Measurements from ENCODE around the gene POPDC2.

POPDC2 gene

DNA sequence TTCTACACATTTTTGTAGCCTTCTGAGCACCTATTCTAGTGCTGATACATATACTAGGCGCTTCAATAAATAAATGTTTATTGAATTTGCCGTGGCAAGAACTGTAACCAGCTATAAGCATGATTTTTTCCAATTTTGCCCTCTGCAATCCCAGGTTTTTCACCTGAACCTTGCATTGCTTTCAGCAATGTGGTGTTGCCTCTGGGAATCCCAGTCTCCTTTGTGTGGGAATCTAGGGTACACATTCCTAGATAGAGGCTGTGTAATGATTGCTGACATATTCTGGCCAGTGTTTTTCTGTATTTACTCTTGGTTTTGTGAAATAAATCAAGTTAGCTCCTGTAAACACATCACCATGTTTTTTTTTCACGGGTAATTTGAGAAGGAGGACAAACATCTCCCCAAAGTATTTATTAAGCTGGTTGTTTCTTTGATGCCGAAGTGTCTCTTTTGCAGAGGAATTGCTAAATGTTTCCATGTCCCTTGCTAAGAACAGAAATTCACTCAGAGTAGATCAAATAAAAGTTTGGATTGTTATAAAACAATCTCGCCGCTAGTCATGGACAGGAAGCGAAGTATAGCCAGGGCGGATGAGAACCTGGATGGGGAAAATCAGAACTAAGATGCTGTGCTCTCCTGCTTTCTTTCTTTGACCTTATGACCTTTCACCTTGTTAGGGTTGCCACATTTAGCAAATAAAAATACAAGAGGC lies 43.6 kb upstream of the POPDC2 start:
- peak; percentile 4; the same call in 1 of the 3 replicates for ATAC-seq
- TF ChIP-seq SNAI2 (CRISPR knock-in tag; IDR thresholded peaks at IDR 0.05), result no peak
- TF ChIP-seq, protein P1, sequence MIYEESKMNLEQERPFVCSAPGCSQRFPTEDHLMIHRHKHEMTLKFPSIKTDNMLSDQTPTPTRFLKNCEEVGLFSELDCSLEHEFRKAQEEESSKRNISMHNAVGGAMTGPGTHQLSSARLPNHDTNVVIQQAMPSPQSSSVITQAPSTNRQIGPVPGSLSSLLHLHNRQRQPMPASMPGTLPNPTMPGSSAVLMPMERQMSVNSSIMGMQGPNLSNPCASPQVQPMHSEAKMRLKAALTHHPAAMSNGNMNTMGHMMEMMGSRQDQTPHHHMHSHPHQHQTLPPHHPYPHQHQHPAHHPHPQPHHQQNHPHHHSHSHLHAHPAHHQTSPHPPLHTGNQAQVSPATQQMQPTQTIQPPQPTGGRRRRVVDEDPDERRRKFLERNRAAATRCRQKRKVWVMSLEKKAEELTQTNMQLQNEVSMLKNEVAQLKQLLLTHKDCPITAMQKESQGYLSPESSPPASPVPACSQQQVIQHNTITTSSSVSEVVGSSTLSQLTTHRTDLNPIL (CRISPR knock-in tag; IDR thresholded peaks at IDR 0.05; ENCODE audit: low read depth), result no peak

DNA sequence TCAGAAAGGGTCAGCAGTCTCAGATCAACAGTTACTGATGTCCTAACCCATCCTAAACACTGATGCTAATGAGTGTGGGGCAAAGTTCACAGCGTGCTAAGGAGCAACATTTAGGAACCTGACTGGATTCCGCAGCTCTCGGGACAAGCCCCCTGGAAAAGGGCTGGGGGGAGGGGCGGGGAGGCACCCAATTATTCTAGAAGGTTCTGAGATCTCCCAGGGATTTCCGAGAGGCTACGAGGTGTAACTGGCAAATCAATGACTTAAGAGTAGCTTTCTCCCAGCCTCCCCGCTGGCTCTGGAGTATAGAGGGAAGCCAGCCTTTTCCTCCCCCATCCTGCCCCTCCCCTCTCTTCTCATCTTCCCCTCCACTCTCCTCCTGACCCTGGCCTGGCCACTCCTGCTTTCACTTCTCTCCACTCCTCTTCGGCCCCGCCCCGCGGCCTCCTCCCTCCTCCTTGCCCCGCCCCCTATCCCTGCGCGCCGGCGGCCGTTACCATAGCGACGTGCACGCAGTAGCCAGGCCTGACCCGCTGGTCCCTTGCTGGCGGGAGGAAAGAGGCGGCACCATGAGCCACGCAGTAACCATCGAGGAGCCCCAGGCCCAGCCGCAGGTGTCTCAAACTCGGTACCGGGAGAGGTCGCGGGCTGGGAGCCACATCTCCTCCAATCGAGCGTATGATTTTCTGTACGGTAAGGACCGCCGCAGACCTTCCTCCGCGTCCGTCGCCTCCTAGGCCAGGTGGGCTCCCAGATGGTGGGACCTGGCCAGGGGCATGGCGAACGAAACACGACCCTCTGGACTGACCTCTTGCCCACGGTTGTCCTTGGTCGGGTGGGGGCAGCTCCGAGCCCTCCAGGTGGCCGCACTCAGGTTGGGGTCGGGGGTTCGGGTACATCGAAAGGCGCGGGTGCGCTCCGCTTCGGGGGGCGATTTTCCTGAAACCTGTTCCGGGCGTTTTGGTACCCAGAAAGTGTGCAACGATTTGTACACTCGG lies 42.4 kb upstream of the POPDC2 start, which contains the start of gene CFAP91:
Gene CFAP91, plus strand, starts transcription at position 493 of the 998 bp plus-strand sequence. Its CDS starts 77 bp downstream, at position 570.
- peak; percentile 99 for ATAC-seq
- TF ChIP-seq, protein P1 (CRISPR knock-in tag; IDR thresholded peaks at IDR 0.05; ENCODE audit: low read depth), result no peak
- no peak for TF ChIP-seq ZC3H10 (CRISPR knock-in tag; IDR thresholded peaks at IDR 0.05)
- TF ChIP-seq GLIS3 (CRISPR knock-in tag; IDR thresholded peaks at IDR 0.05), result no peak
- TF ChIP-seq ZNF70 (CRISPR knock-in tag; IDR thresholded peaks at IDR 0.05), result no peak
- TF ChIP-seq CSDC2 (CRISPR knock-in tag; IDR thresholded peaks at IDR 0.05), result no peak; the same call in 1 of the 2 replicates
- TF ChIP-seq, protein P2, sequence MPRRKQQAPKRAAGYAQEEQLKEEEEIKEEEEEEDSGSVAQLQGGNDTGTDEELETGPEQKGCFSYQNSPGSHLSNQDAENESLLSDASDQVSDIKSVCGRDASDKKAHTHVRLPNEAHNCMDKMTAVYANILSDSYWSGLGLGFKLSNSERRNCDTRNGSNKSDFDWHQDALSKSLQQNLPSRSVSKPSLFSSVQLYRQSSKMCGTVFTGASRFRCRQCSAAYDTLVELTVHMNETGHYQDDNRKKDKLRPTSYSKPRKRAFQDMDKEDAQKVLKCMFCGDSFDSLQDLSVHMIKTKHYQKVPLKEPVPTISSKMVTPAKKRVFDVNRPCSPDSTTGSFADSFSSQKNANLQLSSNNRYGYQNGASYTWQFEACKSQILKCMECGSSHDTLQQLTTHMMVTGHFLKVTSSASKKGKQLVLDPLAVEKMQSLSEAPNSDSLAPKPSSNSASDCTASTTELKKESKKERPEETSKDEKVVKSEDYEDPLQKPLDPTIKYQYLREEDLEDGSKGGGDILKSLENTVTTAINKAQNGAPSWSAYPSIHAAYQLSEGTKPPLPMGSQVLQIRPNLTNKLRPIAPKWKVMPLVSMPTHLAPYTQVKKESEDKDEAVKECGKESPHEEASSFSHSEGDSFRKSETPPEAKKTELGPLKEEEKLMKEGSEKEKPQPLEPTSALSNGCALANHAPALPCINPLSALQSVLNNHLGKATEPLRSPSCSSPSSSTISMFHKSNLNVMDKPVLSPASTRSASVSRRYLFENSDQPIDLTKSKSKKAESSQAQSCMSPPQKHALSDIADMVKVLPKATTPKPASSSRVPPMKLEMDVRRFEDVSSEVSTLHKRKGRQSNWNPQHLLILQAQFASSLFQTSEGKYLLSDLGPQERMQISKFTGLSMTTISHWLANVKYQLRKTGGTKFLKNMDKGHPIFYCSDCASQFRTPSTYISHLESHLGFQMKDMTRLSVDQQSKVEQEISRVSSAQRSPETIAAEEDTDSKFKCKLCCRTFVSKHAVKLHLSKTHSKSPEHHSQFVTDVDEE (CRISPR knock-in tag; IDR thresholded peaks at IDR 0.05), result no peak
- TF ChIP-seq SNAI2 (CRISPR knock-in tag; IDR thresholded peaks at IDR 0.05), result no peak
- no peak for TF ChIP-seq TOX (CRISPR knock-in tag; IDR thresholded peaks at IDR 0.05; ENCODE audit: borderline replicate concordance)
- no peak for TF ChIP-seq ZNF565 (CRISPR knock-in tag; conservative IDR thresholded peaks at IDR 0.05; ENCODE audit: low read depth)
- TF ChIP-seq ESRRG (CRISPR knock-in tag; IDR thresholded peaks at IDR 0.05), result no peak

DNA sequence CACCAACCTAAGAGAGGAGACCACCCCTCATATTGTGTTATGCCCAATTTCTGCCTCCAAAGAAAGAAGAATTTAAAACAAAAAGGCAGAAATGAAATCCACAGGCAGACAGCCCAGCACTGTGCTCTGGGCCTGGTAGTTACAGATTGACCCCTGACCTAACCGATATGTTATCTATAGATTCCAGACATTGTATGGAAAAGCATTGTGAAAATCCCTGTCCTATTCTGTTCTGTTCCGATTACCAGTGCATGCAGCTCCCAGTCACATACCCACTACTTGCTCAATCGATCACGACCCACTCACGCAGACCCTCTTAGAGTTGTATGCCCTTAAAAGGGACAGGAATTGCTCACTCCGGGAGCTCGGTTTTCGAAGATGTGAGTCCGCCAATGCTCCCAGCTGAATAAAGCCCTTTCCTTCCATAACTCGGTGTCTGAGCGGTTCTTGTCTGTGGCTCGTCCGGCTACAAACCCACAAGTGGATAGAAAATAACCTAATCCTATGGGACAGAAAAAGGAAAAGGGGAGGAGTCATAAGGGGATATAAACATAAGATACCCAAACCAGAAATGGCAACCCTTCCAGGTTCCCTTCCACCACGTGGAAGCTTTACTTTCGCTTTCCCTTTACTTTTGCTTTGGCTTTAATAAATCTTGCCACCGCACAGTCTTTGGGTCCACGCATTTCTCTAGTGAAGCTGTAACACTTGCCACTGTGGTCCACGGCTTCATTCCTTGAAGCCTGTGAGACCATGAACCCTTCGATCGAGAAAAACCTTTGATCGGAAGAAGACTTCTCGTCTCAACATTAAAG lies 40.7 kb upstream of the POPDC2 start:
- no peak for ATAC-seq

More for the DNA sequence above, 40.7 kb upstream of the POPDC2 start:
- TF ChIP-seq PPARA (CRISPR knock-in tag; IDR thresholded peaks at IDR 0.05; ENCODE audit: borderline replicate concordance) (no peak), CSDC2 (CRISPR knock-in tag; IDR thresholded peaks at IDR 0.05) (no peak), OSR1 (CRISPR knock-in tag; IDR thresholded peaks at IDR 0.05) (no peak), ZFP3 (CRISPR knock-in tag; IDR thresholded peaks at IDR 0.05) (no peak), ARNTL (CRISPR knock-in tag; IDR thresholded peaks at IDR 0.05; ENCODE audit: borderline replicate concordance, low read depth) (no peak), ZNF70 (CRISPR knock-in tag; IDR thresholded peaks at IDR 0.05) (no peak), GLIS3 (CRISPR knock-in tag; IDR thresholded peaks at IDR 0.05) (no peak), TCF4 (CRISPR knock-in tag; IDR thresholded peaks at IDR 0.05; ENCODE audit: borderline replicate concordance) (no peak), ZFP30 (CRISPR knock-in tag; IDR thresholded peaks at IDR 0.05) (no peak), ZNF565 (CRISPR knock-in tag; conservative IDR thresholded peaks at IDR 0.05; ENCODE audit: low read depth) (no peak), TOX (CRISPR knock-in tag; IDR thresholded peaks at IDR 0.05; ENCODE audit: borderline replicate concordance) (no peak), ZC3H10 (CRISPR knock-in tag; IDR thresholded peaks at IDR 0.05) (no peak), ISL1 (CRISPR knock-in tag; IDR thresholded peaks at IDR 0.05) (no peak)
- TF ChIP-seq, protein P3, sequence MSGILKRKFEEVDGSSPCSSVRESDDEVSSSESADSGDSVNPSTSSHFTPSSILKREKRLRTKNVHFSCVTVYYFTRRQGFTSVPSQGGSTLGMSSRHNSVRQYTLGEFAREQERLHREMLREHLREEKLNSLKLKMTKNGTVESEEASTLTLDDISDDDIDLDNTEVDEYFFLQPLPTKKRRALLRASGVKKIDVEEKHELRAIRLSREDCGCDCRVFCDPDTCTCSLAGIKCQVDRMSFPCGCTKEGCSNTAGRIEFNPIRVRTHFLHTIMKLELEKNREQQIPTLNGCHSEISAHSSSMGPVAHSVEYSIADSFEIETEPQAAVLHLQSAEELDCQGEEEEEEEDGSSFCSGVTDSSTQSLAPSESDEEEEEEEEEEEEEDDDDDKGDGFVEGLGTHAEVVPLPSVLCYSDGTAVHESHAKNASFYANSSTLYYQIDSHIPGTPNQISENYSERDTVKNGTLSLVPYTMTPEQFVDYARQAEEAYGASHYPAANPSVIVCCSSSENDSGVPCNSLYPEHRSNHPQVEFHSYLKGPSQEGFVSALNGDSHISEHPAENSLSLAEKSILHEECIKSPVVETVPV (CRISPR knock-in tag; IDR thresholded peaks at IDR 0.05), result no peak
- TF ChIP-seq, protein P1 (CRISPR knock-in tag; IDR thresholded peaks at IDR 0.05; ENCODE audit: low read depth), result no peak
- TF ChIP-seq, protein P4, sequence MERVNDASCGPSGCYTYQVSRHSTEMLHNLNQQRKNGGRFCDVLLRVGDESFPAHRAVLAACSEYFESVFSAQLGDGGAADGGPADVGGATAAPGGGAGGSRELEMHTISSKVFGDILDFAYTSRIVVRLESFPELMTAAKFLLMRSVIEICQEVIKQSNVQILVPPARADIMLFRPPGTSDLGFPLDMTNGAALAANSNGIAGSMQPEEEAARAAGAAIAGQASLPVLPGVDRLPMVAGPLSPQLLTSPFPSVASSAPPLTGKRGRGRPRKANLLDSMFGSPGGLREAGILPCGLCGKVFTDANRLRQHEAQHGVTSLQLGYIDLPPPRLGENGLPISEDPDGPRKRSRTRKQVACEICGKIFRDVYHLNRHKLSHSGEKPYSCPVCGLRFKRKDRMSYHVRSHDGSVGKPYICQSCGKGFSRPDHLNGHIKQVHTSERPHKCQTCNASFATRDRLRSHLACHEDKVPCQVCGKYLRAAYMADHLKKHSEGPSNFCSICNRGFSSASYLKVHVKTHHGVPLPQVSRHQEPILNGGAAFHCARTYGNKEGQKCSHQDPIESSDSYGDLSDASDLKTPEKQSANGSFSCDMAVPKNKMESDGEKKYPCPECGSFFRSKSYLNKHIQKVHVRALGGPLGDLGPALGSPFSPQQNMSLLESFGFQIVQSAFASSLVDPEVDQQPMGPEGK (CRISPR knock-in tag; IDR thresholded peaks at IDR 0.05; ENCODE audit: borderline replicate concordance), result no peak
- TF ChIP-seq, protein P2 (CRISPR knock-in tag; IDR thresholded peaks at IDR 0.05), result no peak
